ENCODE measurements around the gene DAAM2.

GRCh38 chr6:39804466-39805065, 12.4 kb downstream of the DAAM2 start:
- TF ChIP-seq POLR2A (IDR thresholded peaks at IDR 0.05) (no peak), POLR2AphosphoS5 (IDR thresholded peaks at IDR 0.05) (no peak), EP300 (IDR thresholded peaks at IDR 0.05) (no peak)
- TF ChIP-seq, protein P1, sequence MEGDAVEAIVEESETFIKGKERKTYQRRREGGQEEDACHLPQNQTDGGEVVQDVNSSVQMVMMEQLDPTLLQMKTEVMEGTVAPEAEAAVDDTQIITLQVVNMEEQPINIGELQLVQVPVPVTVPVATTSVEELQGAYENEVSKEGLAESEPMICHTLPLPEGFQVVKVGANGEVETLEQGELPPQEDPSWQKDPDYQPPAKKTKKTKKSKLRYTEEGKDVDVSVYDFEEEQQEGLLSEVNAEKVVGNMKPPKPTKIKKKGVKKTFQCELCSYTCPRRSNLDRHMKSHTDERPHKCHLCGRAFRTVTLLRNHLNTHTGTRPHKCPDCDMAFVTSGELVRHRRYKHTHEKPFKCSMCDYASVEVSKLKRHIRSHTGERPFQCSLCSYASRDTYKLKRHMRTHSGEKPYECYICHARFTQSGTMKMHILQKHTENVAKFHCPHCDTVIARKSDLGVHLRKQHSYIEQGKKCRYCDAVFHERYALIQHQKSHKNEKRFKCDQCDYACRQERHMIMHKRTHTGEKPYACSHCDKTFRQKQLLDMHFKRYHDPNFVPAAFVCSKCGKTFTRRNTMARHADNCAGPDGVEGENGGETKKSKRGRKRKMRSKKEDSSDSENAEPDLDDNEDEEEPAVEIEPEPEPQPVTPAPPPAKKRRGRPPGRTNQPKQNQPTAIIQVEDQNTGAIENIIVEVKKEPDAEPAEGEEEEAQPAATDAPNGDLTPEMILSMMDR (IDR thresholded peaks at IDR 0.05): no peak
